Measurements from ENCODE around the gene SREBF1.

DNA sequence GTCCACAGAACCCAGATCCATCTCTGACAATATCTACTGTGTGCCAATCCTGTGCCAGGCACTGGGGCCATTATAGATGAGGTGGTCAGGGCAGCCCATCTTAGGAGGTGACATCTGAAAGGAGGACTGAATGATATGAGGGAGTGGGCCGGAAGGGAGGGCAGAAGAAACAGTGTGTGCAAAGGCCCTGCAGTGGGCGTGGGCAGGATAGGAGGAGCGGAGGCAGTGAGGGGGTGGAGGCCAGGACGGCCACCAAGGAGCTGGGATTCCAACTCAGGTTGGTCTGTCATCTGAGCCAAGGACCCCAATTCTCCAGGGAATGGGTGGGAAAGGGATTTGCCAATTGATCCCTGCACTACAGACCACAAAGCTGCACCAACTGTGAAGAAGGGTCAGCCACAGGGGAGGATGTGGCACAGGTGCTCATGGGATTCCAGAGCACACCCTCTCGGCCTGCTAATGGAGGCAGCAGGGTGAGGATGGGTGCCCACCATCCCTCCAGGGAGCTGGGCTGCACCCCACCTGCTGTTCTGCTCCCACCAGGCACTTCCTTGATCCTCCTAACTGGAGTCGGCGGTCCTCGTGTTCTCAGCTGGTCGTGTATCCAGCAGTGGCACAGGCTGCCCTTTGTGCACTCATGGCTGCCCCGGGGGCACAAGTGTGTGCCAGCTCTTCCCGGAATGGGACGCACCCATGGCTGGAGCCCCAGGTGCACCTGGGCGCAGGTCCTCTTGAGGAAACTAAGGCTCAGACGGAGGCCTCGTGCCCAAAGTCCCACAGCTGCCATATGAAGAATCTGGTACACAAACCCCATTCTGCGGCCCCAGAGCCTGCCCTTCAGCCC lies 9.6 kb downstream of the SREBF1 start:
- TF ChIP-seq CTCF (IDR thresholded peaks at IDR 0.05) (no peak), POLR2A (IDR thresholded peaks at IDR 0.05) (no peak)
